GM10266 (cell line): ENCODE data around the gene UBR4.
"Not testable (repeated sequence)": the region's sequence is repeated elsewhere in the genome, so short reads cannot be mapped to it uniquely, and the experiment has no call there.

Source experiments
- DNase-seq: peaks from one replicate; pipeline ENCODE4 v3.0.0; 2012; ENCODE audit errors: extremely low spot score
- CTCF ChIP-seq: IDR thresholded peaks from 2 replicates; pipeline ENCODE4 v1.5.1; 2012; ENCODE audit warnings: mild to moderate bottlenecking, low read depth; ENCODE audit not compliant: control insufficient read depth, insufficient read depth; ENCODE audit errors: missing control alignments

The UBR4 gene

GRCh38 chr1:19250629-19251304 lies 40.7 kb upstream of the UBR4 start:
- TF ChIP-seq CTCF: no peak
- no peak for DNase-seq

- DNase-seq: peak; percentile 77
- TF ChIP-seq CTCF: peak; percentile 99
Measured at GRCh38 chr1:19240673-19241538, 30.8 kb upstream of the UBR4 start.

GRCh38 chr1:19239876-19240275 lies 29.8 kb upstream of the UBR4 start:
- DNase-seq: no peak
- no peak for TF ChIP-seq CTCF

GRCh38 chr1:19234224-19234623 lies 24.2 kb upstream of the UBR4 start:
- DNase-seq: no peak
- no peak for TF ChIP-seq CTCF

- no peak for TF ChIP-seq CTCF
Measured at GRCh38 chr1:19232524-19232846, 22.4 kb upstream of the UBR4 start.

GRCh38 chr1:19231736-19232523 lies 21.9 kb upstream of the UBR4 start:
- not testable (repeated sequence) for DNase-seq

More at GRCh38 chr1:19232524-19232846, 22.4 kb upstream of the UBR4 start:
- DNase-seq: no peak

GRCh38 chr1:19229828-19230325 lies 19.8 kb upstream of the UBR4 start:
- TF ChIP-seq CTCF: no peak
- DNase-seq: no peak
